Measurements from ENCODE around the gene SLCO3A1. TPM values are rescaled to one million over a fixed set of nuclear protein-coding genes. Genes with fewer than 3 reads are reported as not detected.

Gene SLCO3A1
- total and polyA plus RNA-seq, 8 donors: 2.4 to 38.8 (median 7.7) TPM

GRCh38 chr15:92006186-92007028 is 152.9 kb downstream of the SLCO3A1 start:
- DNase-seq: no peak
- no peaks in the 10 kb centered on the region for H3K36me3 ChIP-seq
- H3K27me3 ChIP-seq: no peaks in the 10 kb centered on the region
- intact Hi-C loops (cut with DNase I; ENCODE audit: low total_unique reads): no loop called here
- no peak overlapping the region for H3K4me3 ChIP-seq
- H3K9me3 ChIP-seq: no peaks in the 10 kb centered on the region
- TF ChIP-seq POLR2A (IDR thresholded peaks at IDR 0.05) (no peak), EP300 (IDR thresholded peaks at IDR 0.05) (no peak), CTCF (IDR thresholded peaks at IDR 0.05) (no peak), POLR2AphosphoS5 (IDR thresholded peaks at IDR 0.05) (no peak)
- no peak overlapping the region for H3K27ac ChIP-seq
- peaks cover 0 to under 1% (median under 1%) of the 10 kb centered on the region in 4 donors for H3K4me1 ChIP-seq
- WGBS, 5 donors: 78 to 88% (median 84%) methylated on average over 7 of the region's 7 CpGs

GRCh38 chr15:92009162-92009561 is 155.7 kb downstream of the SLCO3A1 start:
- H3K27me3 ChIP-seq: no peaks in the 10 kb centered on the region
- H3K9me3 ChIP-seq: no peaks in the 10 kb centered on the region
- no peak for TF ChIP-seq POLR2A (IDR thresholded peaks at IDR 0.05)
- TF ChIP-seq EP300 (IDR thresholded peaks at IDR 0.05): no peak
- TF ChIP-seq CTCF (IDR thresholded peaks at IDR 0.05): no peak
- TF ChIP-seq POLR2AphosphoS5 (IDR thresholded peaks at IDR 0.05): no peak
- peaks cover 0 to 11% (median 7%) of the 10 kb centered on the region in 4 donors for H3K4me1 ChIP-seq
- WGBS, 5 donors: 69 to 79% (median 73%) methylated on average over 6 of the region's 6 CpGs
- no peak overlapping the region for H3K27ac ChIP-seq
- no peak overlapping the region for H3K4me3 ChIP-seq
- DNase-seq: no peak
- intact Hi-C loops (cut with DNase I; ENCODE audit: low total_unique reads): no loop called here
- no peaks in the 10 kb centered on the region for H3K36me3 ChIP-seq

GRCh38 chr15:92011611-92012367 is 158.3 kb downstream of the SLCO3A1 start:
- TF ChIP-seq POLR2A (IDR thresholded peaks at IDR 0.05): no peak
- no peak overlapping the region for H3K27ac ChIP-seq
- H3K36me3 ChIP-seq: no peaks in the 10 kb centered on the region
- no peaks in the 10 kb centered on the region for H3K9me3 ChIP-seq
- H3K27me3 ChIP-seq: no peaks in the 10 kb centered on the region
- no peak for DNase-seq
- H3K4me1 ChIP-seq: peaks cover 0 to 15% (median 7%) of the 10 kb centered on the region in 4 donors
- intact Hi-C loops (cut with DNase I; ENCODE audit: low total_unique reads): no loop called here
- 56 to 69% (median 62%) methylated on average over 14 of the region's 14 CpGs for WGBS, 5 donors
- H3K4me3 ChIP-seq: no peak overlapping the region

GRCh38 chr15:92012368-92012629 is 158.8 kb downstream of the SLCO3A1 start:
- peaks cover 0 to 15% (median 7%) of the 10 kb centered on the region in 4 donors for H3K4me1 ChIP-seq
- DNase-seq: no peak
- H3K27me3 ChIP-seq: no peaks in the 10 kb centered on the region
- H3K27ac ChIP-seq: no peak overlapping the region
- TF ChIP-seq EP300 (IDR thresholded peaks at IDR 0.05) (no peak), POLR2AphosphoS5 (IDR thresholded peaks at IDR 0.05) (no peak), CTCF (IDR thresholded peaks at IDR 0.05) (no peak), POLR2A (IDR thresholded peaks at IDR 0.05) (no peak)
- no peaks in the 10 kb centered on the region for H3K36me3 ChIP-seq
- H3K4me3 ChIP-seq: no peak overlapping the region
- 85 to 92% (median 88%) methylated on average over 1 of the region's 1 CpG; no CpG with 5 or more reads in 1 of the 5 donors for WGBS, 5 donors
- intact Hi-C loops (cut with DNase I; ENCODE audit: low total_unique reads): no loop called here
- no peaks in the 10 kb centered on the region for H3K9me3 ChIP-seq
